Heart left ventricle (tissue), 13 donors: ENCODE data around the gene PARD3B.

Source experiments
- POLR2A ChIP-seq, 2 donors: fragments of 450-650 bp; IDR thresholded peaks; one replicate each; pipeline ENCODE4 v1.6.1; 2017; ENCODE audit warnings: antibody characterized with exemption in 2 of 2, mild to moderate bottlenecking in 2 of 2, moderate library complexity in 2 of 2
- TF ChIP-seq, protein P1 (sequence below), 12 donors: fragments of 200-600 bp; sonication (generic) in 4 of 12; IDR thresholded peaks; one replicate each; pipeline versions ENCODE4 v1.5.0 to v1.8.0; 2018 to 2022; ENCODE audit warnings: antibody characterized with exemption in 12 of 12, mild to moderate bottlenecking in 5 of 12
- donor health status: ischemic (EF 13 %, LVEDD 7.1; RV severe dilation, severe dysfunction).
- donor health status: DM: no; HTN: yes; CAD: no.
- donor health status: DM: no; HTN: no; CAD: no.
- donor health status: ischemic (EF 25% LVEDD 6.9; RV normal size, moderate dysfunction).
- donor health status: ischemic (EF 25% LVEDD 5.7; RV mildly dilated, moderate dysfunction).
- donor health status: ischemic (EF 35%, LVEDD 5.7; RV mildly dilated, moderate dysfunction).
- donor health status: nonischemic (EF 11% LVEDD 7.7; RV severe dilation, severe dysfunction).
- donor health status: DM: yes; HTN: yes; CAD: no.
- donor health status: PGD.
- donor health status: ischemic (EF 29% LVEDD 5.4; RV normal size, mild dysfunction).
- donor health status: nonischemic (EF 23%, LVEDD 6.1; RV moderate dilation, normal function).

DNA sequence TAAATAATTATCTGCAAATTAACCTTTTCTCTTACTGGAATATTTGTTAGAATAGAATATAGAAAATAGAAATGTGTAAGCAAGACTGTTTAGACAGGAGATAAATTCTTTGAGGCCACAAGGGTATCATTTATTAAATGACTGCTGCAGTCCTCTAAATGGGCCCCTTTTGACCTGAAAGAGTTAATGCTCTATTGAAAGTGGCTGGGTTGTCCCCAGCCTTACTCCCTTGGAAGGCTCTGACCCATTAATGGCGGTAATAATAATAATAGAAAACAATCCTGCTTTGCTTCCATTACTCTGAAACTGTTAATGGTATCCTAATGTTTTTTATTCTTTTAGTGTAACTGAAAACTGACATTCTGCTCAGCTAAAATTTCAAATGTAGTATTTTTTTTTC, 739.1 kb downstream of the PARD3B start:
- TF ChIP-seq, protein P1, sequence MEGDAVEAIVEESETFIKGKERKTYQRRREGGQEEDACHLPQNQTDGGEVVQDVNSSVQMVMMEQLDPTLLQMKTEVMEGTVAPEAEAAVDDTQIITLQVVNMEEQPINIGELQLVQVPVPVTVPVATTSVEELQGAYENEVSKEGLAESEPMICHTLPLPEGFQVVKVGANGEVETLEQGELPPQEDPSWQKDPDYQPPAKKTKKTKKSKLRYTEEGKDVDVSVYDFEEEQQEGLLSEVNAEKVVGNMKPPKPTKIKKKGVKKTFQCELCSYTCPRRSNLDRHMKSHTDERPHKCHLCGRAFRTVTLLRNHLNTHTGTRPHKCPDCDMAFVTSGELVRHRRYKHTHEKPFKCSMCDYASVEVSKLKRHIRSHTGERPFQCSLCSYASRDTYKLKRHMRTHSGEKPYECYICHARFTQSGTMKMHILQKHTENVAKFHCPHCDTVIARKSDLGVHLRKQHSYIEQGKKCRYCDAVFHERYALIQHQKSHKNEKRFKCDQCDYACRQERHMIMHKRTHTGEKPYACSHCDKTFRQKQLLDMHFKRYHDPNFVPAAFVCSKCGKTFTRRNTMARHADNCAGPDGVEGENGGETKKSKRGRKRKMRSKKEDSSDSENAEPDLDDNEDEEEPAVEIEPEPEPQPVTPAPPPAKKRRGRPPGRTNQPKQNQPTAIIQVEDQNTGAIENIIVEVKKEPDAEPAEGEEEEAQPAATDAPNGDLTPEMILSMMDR (IDR thresholded peaks at IDR 0.05): no peak
- TF ChIP-seq POLR2A (IDR thresholded peaks at IDR 0.05): no peak
